Measurements from ENCODE around the gene IL17RD.

GRCh38 chr3:57120451-57121174 lies 44.5 kb downstream of the IL17RD start:
- no peak for TF ChIP-seq CTCF (conservative IDR thresholded peaks at IDR 0.05 in 1 of 2, IDR thresholded peaks at IDR 0.05 in 1 of 2; ENCODE audit: extremely low read depth in 1 of 2, insufficient read depth in 1 of 2, low read depth in 1 of 2, low read length in 2 of 2)
- TF ChIP-seq EZH2 (IDR thresholded peaks at IDR 0.05; ENCODE audit: borderline replicate concordance, low read length) = no peak

Measured in mammary epithelial cell (primary cell).